NCI-H82 treated with DMSO at 0.1 percent for 48 hours (cell line): Measurements from ENCODE around the gene NRXN2.
"Not testable (repeated sequence)": the region's sequence is repeated elsewhere in the genome, so short reads cannot be mapped to it uniquely, and the experiment has no call there.

Experiments
- DNase-seq: peaks from one replicate; lab custom pipeline; 2025; ENCODE audit not compliant: unreplicated experiment; lab: John Stamatoyannopoulos, UW

The NRXN2 gene

GRCh38 chr11:64705501-64705900, 17.5 kb downstream of the NRXN2 start:
- DNase-seq = no peak

GRCh38 chr11:64703048-64703447, 19.9 kb downstream of the NRXN2 start:
- DNase-seq = no peak

GRCh38 chr11:64701956-64702355, 21.0 kb downstream of the NRXN2 start:
- not testable (repeated sequence) for DNase-seq

- no peak for DNase-seq
These were observed 24.6 kb downstream of the NRXN2 start for GRCh38 chr11:64698427-64698826.

- no peak for DNase-seq
These were observed 25.2 kb downstream of the NRXN2 start for GRCh38 chr11:64697663-64698375.

- no peak for DNase-seq
These were observed 27.0 kb downstream of the NRXN2 start for GRCh38 chr11:64696045-64696444.

- no peak for DNase-seq
These were observed 27.4 kb downstream of the NRXN2 start for GRCh38 chr11:64695548-64695947.

- no peak for DNase-seq
These were observed 28.1 kb downstream of the NRXN2 start for GRCh38 chr11:64694821-64695365.

GRCh38 chr11:64694026-64694755, 28.8 kb downstream of the NRXN2 start:
- no peak for DNase-seq

- DNase-seq = no peak
These were observed 30.1 kb downstream of the NRXN2 start for GRCh38 chr11:64692764-64693331.

- DNase-seq = no peak
These were observed 31.5 kb downstream of the NRXN2 start for GRCh38 chr11:64691543-64691942.

- DNase-seq = no peak
These were observed 32.8 kb downstream of the NRXN2 start for GRCh38 chr11:64690235-64690634.

- DNase-seq = peak; percentile 85
These were observed 34.4 kb downstream of the NRXN2 start for GRCh38 chr11:64688534-64688982.

- DNase-seq = no peak
These were observed 35.1 kb downstream of the NRXN2 start for GRCh38 chr11:64687643-64688533.

GRCh38 chr11:64687204-64687603, 35.8 kb downstream of the NRXN2 start:
- no peak for DNase-seq

GRCh38 chr11:64686466-64687170, 36.4 kb downstream of the NRXN2 start:
- DNase-seq = no peak

GRCh38 chr11:64685536-64685935, 37.5 kb downstream of the NRXN2 start:
- DNase-seq = no peak

GRCh38 chr11:64684357-64684756, 38.6 kb downstream of the NRXN2 start:
- DNase-seq = no peak

GRCh38 chr11:64681171-64681570, 41.8 kb downstream of the NRXN2 start:
- DNase-seq = no peak

- DNase-seq = no peak
These were observed 43.2 kb downstream of the NRXN2 start for GRCh38 chr11:64679846-64680245.
